LNCAP (cell line): ENCODE data around the gene LPP.

ENCODE experiments used
- TF ChIP-seq, protein P1 (sequence below): fragments of 450-650 bp; IDR thresholded peaks from 2 replicates; pipeline ENCODE4 v1.5.1; 2017; ENCODE audit warnings: mild to moderate bottlenecking

LPP gene

DNA sequence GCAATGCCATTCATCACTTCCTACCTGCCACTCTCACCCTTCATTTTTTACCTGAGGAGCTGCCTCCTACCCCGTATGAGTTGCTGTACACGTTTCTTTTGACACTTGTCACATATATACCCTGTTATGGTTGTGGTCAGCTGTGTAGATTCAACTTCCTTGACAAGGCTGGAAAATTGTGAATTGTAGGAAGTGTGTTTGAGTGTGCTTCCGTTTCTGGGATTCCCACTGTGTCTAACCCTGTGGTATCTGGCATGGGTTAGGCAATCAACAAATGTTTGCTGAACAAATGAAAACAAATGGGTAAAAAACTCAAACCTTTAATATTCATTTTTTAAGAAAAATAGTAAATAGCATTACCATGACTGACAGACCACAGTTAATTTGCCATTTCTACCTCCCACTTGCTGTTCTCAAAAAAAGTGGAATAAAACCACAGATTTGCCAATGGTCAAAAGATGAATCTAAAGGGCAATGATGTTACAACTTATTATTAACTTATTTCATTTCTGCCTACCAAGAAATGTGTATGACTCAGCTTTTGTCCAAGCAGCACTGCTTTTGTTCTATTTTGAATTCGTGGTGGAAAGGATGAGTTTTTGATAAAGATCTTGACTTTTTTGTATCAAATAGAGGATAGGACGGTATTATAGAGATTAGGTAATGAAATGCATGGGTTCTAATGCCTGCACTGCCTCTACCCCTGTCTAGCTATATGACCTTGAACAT is 404.6 kb downstream of the LPP start:
- TF ChIP-seq, protein P1, sequence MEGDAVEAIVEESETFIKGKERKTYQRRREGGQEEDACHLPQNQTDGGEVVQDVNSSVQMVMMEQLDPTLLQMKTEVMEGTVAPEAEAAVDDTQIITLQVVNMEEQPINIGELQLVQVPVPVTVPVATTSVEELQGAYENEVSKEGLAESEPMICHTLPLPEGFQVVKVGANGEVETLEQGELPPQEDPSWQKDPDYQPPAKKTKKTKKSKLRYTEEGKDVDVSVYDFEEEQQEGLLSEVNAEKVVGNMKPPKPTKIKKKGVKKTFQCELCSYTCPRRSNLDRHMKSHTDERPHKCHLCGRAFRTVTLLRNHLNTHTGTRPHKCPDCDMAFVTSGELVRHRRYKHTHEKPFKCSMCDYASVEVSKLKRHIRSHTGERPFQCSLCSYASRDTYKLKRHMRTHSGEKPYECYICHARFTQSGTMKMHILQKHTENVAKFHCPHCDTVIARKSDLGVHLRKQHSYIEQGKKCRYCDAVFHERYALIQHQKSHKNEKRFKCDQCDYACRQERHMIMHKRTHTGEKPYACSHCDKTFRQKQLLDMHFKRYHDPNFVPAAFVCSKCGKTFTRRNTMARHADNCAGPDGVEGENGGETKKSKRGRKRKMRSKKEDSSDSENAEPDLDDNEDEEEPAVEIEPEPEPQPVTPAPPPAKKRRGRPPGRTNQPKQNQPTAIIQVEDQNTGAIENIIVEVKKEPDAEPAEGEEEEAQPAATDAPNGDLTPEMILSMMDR: no peak

- TF ChIP-seq, protein P1: no peak
Observed at GRCh38 chr3:188559072-188559429, 405.1 kb downstream of the LPP start.

GRCh38 chr3:188559856-188560255 is 405.9 kb downstream of the LPP start:
- TF ChIP-seq, protein P1: no peak

- TF ChIP-seq, protein P1: no peak
Observed at GRCh38 chr3:188562144-188562543, 408.2 kb downstream of the LPP start.

DNA sequence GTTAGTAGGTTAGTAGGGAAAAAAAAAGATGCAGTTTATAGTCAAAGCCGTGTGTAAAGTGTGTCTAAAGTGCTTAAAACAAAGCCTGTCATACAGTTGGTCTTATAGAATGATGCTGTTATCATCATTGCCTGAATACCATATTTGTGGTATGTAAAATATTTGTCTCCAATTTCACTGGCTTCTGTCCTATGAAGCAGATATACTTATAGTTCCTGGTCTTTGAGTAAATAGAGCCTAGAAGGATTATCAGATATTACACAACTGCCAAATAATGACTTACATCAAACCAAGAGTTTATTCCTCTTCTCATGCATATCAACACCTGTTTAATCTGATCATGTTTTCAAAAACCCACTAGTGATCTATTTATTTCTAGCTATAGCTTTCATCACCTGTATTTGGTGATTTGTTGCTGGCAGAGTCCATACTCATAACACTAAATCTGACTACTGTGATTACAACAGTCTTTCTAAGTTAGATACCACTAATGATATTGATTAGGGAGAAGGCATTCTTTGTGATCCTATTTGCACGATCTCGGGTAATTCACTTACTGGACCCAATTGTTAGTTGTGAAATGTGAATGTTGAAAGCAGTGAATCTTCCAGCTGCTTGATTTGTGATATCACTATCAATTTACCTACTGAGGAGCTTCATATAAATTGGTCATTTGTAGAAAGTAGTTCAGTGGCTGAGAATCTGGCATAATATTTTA is 413.7 kb downstream of the LPP start:
- TF ChIP-seq, protein P1: no peak

GRCh38 chr3:188568736-188569135 is 414.8 kb downstream of the LPP start:
- TF ChIP-seq, protein P1: no peak

- TF ChIP-seq, protein P1: no peak
Observed at GRCh38 chr3:188571531-188572095, 417.7 kb downstream of the LPP start.
